Measurements from ENCODE around the gene NPB. TPM values are rescaled to one million over a fixed set of nuclear protein-coding genes. Genes with fewer than 3 reads are reported as not detected.

NPB gene
- polyA plus RNA-seq, 1 donor: 0.39 TPM

DNA sequence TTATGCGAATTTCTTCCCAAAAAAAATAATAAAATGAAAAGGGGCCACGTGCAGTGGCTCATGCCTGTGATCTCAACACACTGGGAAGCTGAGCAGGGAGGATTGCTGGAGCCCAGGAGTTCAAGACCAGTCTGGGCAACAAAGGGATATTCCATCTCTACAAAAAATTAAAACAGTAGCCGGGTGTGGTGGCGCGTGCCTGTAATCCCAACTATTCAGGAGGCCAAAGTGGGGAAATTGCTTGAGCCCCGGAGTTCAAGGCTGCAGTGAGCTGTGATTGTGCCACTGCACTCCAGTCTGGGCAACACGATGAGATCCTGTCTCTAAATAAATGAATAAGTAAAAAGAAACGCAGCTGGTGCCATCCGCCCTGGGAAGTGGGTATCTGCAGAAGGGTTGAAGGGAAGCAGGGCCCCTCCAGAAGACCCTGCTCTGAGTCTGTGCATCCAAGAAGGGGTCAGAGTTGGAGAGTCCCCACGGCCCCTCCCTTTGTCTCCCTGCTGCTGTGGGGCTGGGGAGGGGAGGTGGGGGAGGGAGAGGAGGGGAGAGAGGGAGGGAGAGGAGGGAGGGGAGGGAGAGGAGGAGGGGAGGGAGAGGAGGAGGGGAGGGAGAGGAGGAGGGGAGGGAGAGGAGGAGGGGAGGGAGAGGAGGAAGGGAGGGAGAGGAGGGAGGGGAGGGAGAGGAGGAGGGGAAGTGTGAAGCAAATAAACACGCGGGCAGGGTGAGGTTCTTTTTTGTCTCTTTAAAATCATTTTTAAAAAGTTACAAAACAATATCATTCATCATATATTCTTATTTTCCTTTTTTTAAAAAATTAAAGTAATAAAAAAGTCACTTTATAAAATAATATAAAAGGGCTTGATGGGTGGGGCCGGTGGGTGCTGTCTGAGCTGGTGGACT, 50.0 kb downstream of the NPB start:
- DNase-seq: no peak
- Histone ChIP-seq H3K4me1 (ENCODE audit: control insufficient read depth, insufficient read depth, low read length) (no peaks in the 10 kb centered on the region), H3K9me3 (ENCODE audit: control insufficient read depth, low read depth, low read length) (no peaks in the 10 kb centered on the region), H3K4me3 (ENCODE audit: low read length) (no peak overlapping the region), H3K36me3 (ENCODE audit: control insufficient read depth, insufficient read depth, low read length) (no peaks in the 10 kb centered on the region), H3K27me3 (ENCODE audit: control insufficient read depth, insufficient read depth, low read length) (peaks cover 5% of the 10 kb centered on the region), H3K27ac (ENCODE audit: low read length) (no peak overlapping the region)
- WGBS (ENCODE audit: insufficient coverage, low lambda C conversion rate): 59% methylated on average over 5 of the region's 13 CpGs

Other genes with a start within 250 kb of the NPB start
- 2.6 TPM for gene PDE6G, start 245.7 kb upstream of the NPB start, polyA plus RNA-seq
- 20.9 TPM for gene OXLD1, start 235.6 kb upstream of the NPB start, polyA plus RNA-seq
- gene CCDC137, start 235.5 kb upstream of the NPB start, polyA plus RNA-seq: 19.5 TPM
- gene ARL16, start 218.4 kb upstream of the NPB start, polyA plus RNA-seq: 44.8 TPM
- 84.8 TPM for gene HGS, start 218.2 kb upstream of the NPB start, polyA plus RNA-seq
- gene MRPL12, start 198.9 kb upstream of the NPB start, polyA plus RNA-seq: 52.4 TPM
- gene SLC25A10, start 190.0 kb upstream of the NPB start, polyA plus RNA-seq: 42.2 TPM
- 2.5 TPM for gene GCGR, start 98.1 kb upstream of the NPB start, polyA plus RNA-seq
- 60.9 TPM for gene MCRIP1, start 68.9 kb upstream of the NPB start, polyA plus RNA-seq
- gene PPP1R27, start 67.2 kb upstream of the NPB start, polyA plus RNA-seq: 0.21 TPM
- gene P4HB, start 41.7 kb upstream of the NPB start, polyA plus RNA-seq: 737 TPM
- 203 TPM for gene ARHGDIA, start 30.9 kb upstream of the NPB start, polyA plus RNA-seq
- 59.0 TPM for gene ALYREF, start 10.7 kb upstream of the NPB start, polyA plus RNA-seq
- 79.6 TPM for gene ANAPC11, start 10.5 kb upstream of the NPB start, polyA plus RNA-seq
- 33.8 TPM for gene PCYT2, start 9.2 kb downstream of the NPB start, polyA plus RNA-seq
- gene SIRT7, start 15.9 kb downstream of the NPB start, polyA plus RNA-seq: 25.2 TPM
- 21.1 TPM for gene MAFG, start 25.5 kb downstream of the NPB start, polyA plus RNA-seq
- gene PYCR1, start 35.1 kb downstream of the NPB start, polyA plus RNA-seq: 24.5 TPM
- 0.07 TPM for gene MYADML2, start 45.0 kb downstream of the NPB start, polyA plus RNA-seq
- gene NOTUM, start 58.9 kb downstream of the NPB start, polyA plus RNA-seq: 4.1 TPM
- 24.9 TPM for gene ASPSCR1, start 75.4 kb downstream of the NPB start, polyA plus RNA-seq
- 48.0 TPM for gene CENPX, start 120.6 kb downstream of the NPB start, polyA plus RNA-seq
- 14.4 TPM for gene LRRC45, start 121.1 kb downstream of the NPB start, polyA plus RNA-seq
- 10.1 TPM for gene RAC3, start 129.4 kb downstream of the NPB start, polyA plus RNA-seq
- gene DCXR, start 135.5 kb downstream of the NPB start, polyA plus RNA-seq: 44.1 TPM
- gene RFNG, start 149.6 kb downstream of the NPB start, polyA plus RNA-seq: 42.1 TPM
- 97.1 TPM for gene GPS1, start 149.7 kb downstream of the NPB start, polyA plus RNA-seq
- gene DUS1L, start 163.6 kb downstream of the NPB start, polyA plus RNA-seq: 90.4 TPM
- gene FASN, start 196.0 kb downstream of the NPB start, polyA plus RNA-seq: 34.7 TPM